Panc1 (cell line): ENCODE measurements around the gene TRNAU1AP. TPM values are rescaled to one million over a fixed set of nuclear protein-coding genes. Genes with fewer than 3 reads are reported as not detected.
A peak's percentile ranks its signal among the peaks of the same experiment; 100 is the strongest.
"Not testable (repeated sequence)": the region's sequence is repeated elsewhere in the genome, so short reads cannot be mapped to it uniquely, and the experiment has no call there.

Experiments
- ATAC-seq: fragments of 200-7000 bp; cut with Tn5 transposase; 2 replicates; pipeline ENCODE4 v1.9.1; 2020; ENCODE audit warnings: mild to moderate bottlenecking, moderate library complexity
- BruUV-seq: library from RNA; stranded (reverse); fragments of 400-500 nt; replicated peaks from 2 replicates; lab custom pipeline; 2021; lab: Mats Ljungman, UMichigan
- CTCF ChIA-PET: fragments of 300-600 bp; sonication (Branson Sonifier 250); formaldehyde crosslinking; loops from one replicate; lab custom pipeline; 2022; ENCODE audit warnings: antibody characterized with exemption; lab: Charles Lee
- POLR2A ChIA-PET: fragments of 300-600 bp; sonication (Branson Sonifier 250); formaldehyde crosslinking; loops from one replicate; lab custom pipeline; 2022; ENCODE audit warnings: antibody characterized with exemption; lab: Charles Lee
- DNase-seq: peaks from one replicate; pipeline ENCODE4 v3.0.0-alpha.2; 2010; ENCODE audit warnings: low read depth, low spot score
- H3K27ac ChIP-seq: 2 replicates; pipeline ENCODE4 v1.5.1; 2011; ENCODE audit warnings: mild to moderate bottlenecking, low read length, inconsistent platforms
- H3K27me3 ChIP-seq: fragments of 200-500 bp; sonication (Bioruptor generic); 2 replicates; pipeline ENCODE4 v1.6.0; 2014; ENCODE audit warnings: low read length, inconsistent platforms; ENCODE audit not compliant: control insufficient read depth, insufficient read depth
- H3K36me3 ChIP-seq: fragments of 200-500 bp; sonication (Bioruptor generic); 2 replicates; pipeline ENCODE4 v1.5.1; 2014; ENCODE audit warnings: inconsistent platforms, mild to moderate bottlenecking, low read length, moderate library complexity; ENCODE audit not compliant: control insufficient read depth, insufficient read depth
- H3K4me1 ChIP-seq: 2 replicates; pipeline ENCODE4 v1.5.1; 2011; ENCODE audit warnings: inconsistent platforms, mild to moderate bottlenecking, low read length, moderate library complexity; ENCODE audit not compliant: control insufficient read depth, insufficient read depth
- H3K4me3 ChIP-seq, 2 experiments: 2 replicates each; pipeline ENCODE4 v1.5.1; 2011 to 2012; ENCODE audit warnings: low read depth in 2 of 2, low read length in 2 of 2, mild to moderate bottlenecking in 2 of 2, inconsistent platforms in 1 of 2, moderate library complexity in 1 of 2
- H3K9me3 ChIP-seq: fragments of 200-500 bp; sonication (Bioruptor generic); 2 replicates; pipeline ENCODE4 v1.5.1; 2014; ENCODE audit warnings: low read depth, mild to moderate bottlenecking, inconsistent platforms, low read length, moderate library complexity; ENCODE audit not compliant: control insufficient read depth, insufficient read depth
- POLR2AphosphoS5 ChIP-seq: IDR thresholded peaks from 2 replicates; pipeline ENCODE4 v1.6.1; 2012; ENCODE audit warnings: mild to moderate bottlenecking, low read depth, low read length, moderate library complexity
- REST ChIP-seq, 2 experiments: IDR thresholded peaks; 2 replicates each; pipeline ENCODE4 v1.6.1; 2011 to 2012; ENCODE audit warnings: low read depth in 2 of 2, control low read depth in 1 of 2, low read length in 1 of 2, mild to moderate bottlenecking in 1 of 2, moderate library complexity in 1 of 2; ENCODE audit not compliant: insufficient read depth in 1 of 2
- SIN3A ChIP-seq: IDR thresholded peaks from 2 replicates; pipeline ENCODE4 v1.6.1; 2012; ENCODE audit warnings: low read depth, mild to moderate bottlenecking, low read length, moderate library complexity, borderline replicate concordance; ENCODE audit not compliant: insufficient read depth
- TCF7L2 ChIP-seq: IDR thresholded peaks from 2 replicates; pipeline ENCODE4 v1.6.1; 2011; ENCODE audit warnings: mild to moderate bottlenecking, low read depth, low read length, inconsistent platforms
- in situ Hi-C: cut with HindIII; loops from 2 replicates; pipeline ENCODE4 v1.10.0; 2016; ENCODE audit warnings: low sequenced_read_pairs, low pct_unique_long_range_greater_than_20kb
- intact Hi-C: fragments of 100-400 bp; cut with micrococcal nuclease; formaldehyde crosslinking; loops from one replicate; pipeline ENCODE4 v1.10.0; 2022; ENCODE audit not compliant: unreplicated experiment
- total RNA-seq: library from RNA; stranded (reverse); gene quantifications from one replicate; pipeline ENCODE4 v1.2.1, GENCODE V29; 2021; ENCODE audit not compliant: unreplicated experiment
- TF ChIP-seq, protein P1 (sequence below): fragments of 450-650 bp; IDR thresholded peaks from 2 replicates; pipeline ENCODE4 v1.5.1; 2017; ENCODE audit warnings: mild to moderate bottlenecking

Gene TRNAU1AP
- total RNA-seq, 1 experiment from 2014 or later: 39.1 TPM

DNA sequence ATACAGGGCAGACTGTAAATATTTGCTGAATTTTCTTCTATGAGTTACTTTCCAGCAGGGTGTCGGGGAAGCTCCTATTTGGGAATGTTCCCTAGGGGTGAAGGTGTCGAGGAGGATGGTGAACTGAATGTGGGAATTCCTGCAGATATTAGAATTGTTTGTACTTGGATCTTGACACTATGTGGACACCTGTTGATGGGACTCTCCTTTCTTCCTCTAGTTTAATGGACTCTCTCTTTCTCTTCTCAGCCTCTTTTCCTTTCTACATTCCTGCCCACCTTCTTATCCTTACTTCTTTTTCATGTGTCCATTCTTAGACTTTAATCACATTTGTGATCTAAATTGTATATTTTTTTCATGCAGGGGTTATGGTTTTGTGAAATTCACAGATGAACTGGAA lies 14.0 kb downstream of the TRNAU1AP start:
- intact Hi-C loops (no loop called here), in situ Hi-C loops (no loop called here)
- peaks cover 12% of the 10 kb centered on the region; the same call in 1 of the 2 replicates for H3K36me3 ChIP-seq
- ChIA-PET POLR2A (interaction anchor here (0.8 kb wide), 1 partner anchor 13 kb away, joined by 4 read pairs; no protein-coding TSS in a partner anchor), CTCF (no interaction called here)
- no peaks in the 10 kb centered on the region for H3K4me1 ChIP-seq
- ATAC-seq (no peak), DNase-seq (no peak)
- BruUV-seq: TSS peak; percentile 47
- no peak overlapping the region for H3K4me3 ChIP-seq
- H3K27ac ChIP-seq: no peak overlapping the region
- no peaks in the 10 kb centered on the region for H3K27me3 ChIP-seq
- no peaks in the 10 kb centered on the region for H3K9me3 ChIP-seq
- TF ChIP-seq TCF7L2 (no peak), SIN3A (no peak)

GRCh38 chr1:28571911-28572310 lies 19.0 kb downstream of the TRNAU1AP start:
- ATAC-seq: no peak
- Histone ChIP-seq H3K27ac (no peak overlapping the region), H3K36me3 (peaks cover 4% of the 10 kb centered on the region; the same call in 1 of the 2 replicates), H3K27me3 (no peaks in the 10 kb centered on the region), H3K4me3 (no peak overlapping the region), H3K9me3 (no peaks in the 10 kb centered on the region), H3K4me1 (no peaks in the 10 kb centered on the region)
- TF ChIP-seq REST (IDR thresholded peaks at IDR 0.05; ENCODE audit: insufficient read depth in 1 of 2, low read depth in 2 of 2, low read length in 1 of 2): no peak
- no peak for TF ChIP-seq SIN3A
- TF ChIP-seq POLR2AphosphoS5: no peak
- TF ChIP-seq, protein P1, sequence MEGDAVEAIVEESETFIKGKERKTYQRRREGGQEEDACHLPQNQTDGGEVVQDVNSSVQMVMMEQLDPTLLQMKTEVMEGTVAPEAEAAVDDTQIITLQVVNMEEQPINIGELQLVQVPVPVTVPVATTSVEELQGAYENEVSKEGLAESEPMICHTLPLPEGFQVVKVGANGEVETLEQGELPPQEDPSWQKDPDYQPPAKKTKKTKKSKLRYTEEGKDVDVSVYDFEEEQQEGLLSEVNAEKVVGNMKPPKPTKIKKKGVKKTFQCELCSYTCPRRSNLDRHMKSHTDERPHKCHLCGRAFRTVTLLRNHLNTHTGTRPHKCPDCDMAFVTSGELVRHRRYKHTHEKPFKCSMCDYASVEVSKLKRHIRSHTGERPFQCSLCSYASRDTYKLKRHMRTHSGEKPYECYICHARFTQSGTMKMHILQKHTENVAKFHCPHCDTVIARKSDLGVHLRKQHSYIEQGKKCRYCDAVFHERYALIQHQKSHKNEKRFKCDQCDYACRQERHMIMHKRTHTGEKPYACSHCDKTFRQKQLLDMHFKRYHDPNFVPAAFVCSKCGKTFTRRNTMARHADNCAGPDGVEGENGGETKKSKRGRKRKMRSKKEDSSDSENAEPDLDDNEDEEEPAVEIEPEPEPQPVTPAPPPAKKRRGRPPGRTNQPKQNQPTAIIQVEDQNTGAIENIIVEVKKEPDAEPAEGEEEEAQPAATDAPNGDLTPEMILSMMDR: no peak
- no peak for TF ChIP-seq TCF7L2
- CTCF ChIA-PET: no interaction called here
- intact Hi-C loops (no loop called here), in situ Hi-C loops (no loop called here)
- DNase-seq: no peak
- no TSS peak for BruUV-seq
- POLR2A ChIA-PET: interaction anchor here (0.6 to 1.1 kb wide), 2 partner anchors 10 to 14 kb away, joined by 5 to 7 read pairs; no protein-coding TSS in a partner anchor

GRCh38 chr1:28572891-28573290 lies 20.0 kb downstream of the TRNAU1AP start:
- CTCF ChIA-PET, DNase-seq, BruUV-seq, H3K4me1 ChIP-seq, H3K36me3 ChIP-seq, in situ Hi-C loops, H3K27ac ChIP-seq, intact Hi-C loops, H3K27me3 ChIP-seq, H3K4me3 ChIP-seq, ATAC-seq, POLR2A ChIA-PET, H3K9me3 ChIP-seq: not testable (repeated sequence)
